GM12891 (cell line): Measurements from ENCODE around the gene YARS1.

Experiments
- DNase-seq: peaks from one replicate; pipeline ENCODE4 v3.0.0; 2011; ENCODE audit warnings: low spot score; ENCODE audit not compliant: insufficient read length
- FAIRE-seq: peaks from 2 replicates; lab custom pipeline; 2011; peaks lifted over from hg19 to GRCh38; lab: Jason Lieb, UNC
- PAX5 ChIP-seq: IDR thresholded peaks from 2 replicates; pipeline ENCODE4 v1.6.1; 2011; ENCODE audit warnings: low read length, moderate library complexity, mild to moderate bottlenecking; ENCODE audit not compliant: insufficient read depth, severe bottlenecking
- POLR2A ChIP-seq: IDR thresholded peaks from 2 replicates; pipeline ENCODE4 v1.6.1; 2011; ENCODE audit warnings: low read depth, low read length, control low read depth
- POLR2AphosphoS5 ChIP-seq: IDR thresholded peaks from 2 replicates; pipeline ENCODE4 v1.6.1; 2011; ENCODE audit warnings: low read depth, low read length, control low read depth
- POU2F2 ChIP-seq: IDR thresholded peaks from 2 replicates; pipeline ENCODE4 v1.6.1; 2011; ENCODE audit warnings: low read depth, mild to moderate bottlenecking, control low read depth, low read length, moderate library complexity
- SPI1 ChIP-seq: IDR thresholded peaks from 2 replicates; pipeline ENCODE4 v1.6.1; 2011; ENCODE audit warnings: low read depth, low read length, control low read depth
- TAF1 ChIP-seq: IDR thresholded peaks from 2 replicates; pipeline ENCODE4 v1.6.1; 2011; ENCODE audit warnings: low read depth, low read length, control low read depth

The YARS1 gene

GRCh38 chr1:32758795-32759430, 58.2 kb downstream of the YARS1 start:
- FAIRE-seq (no peak), DNase-seq (no peak)
- no peak for TF ChIP-seq POLR2AphosphoS5
- no peak for TF ChIP-seq POU2F2
- TF ChIP-seq PAX5, result no peak
- TF ChIP-seq TAF1, result no peak
- TF ChIP-seq SPI1, result no peak
- no peak for TF ChIP-seq POLR2A

GRCh38 chr1:32758177-32758794, 58.9 kb downstream of the YARS1 start:
- DNase-seq (no peak), FAIRE-seq (no peak)
- TF ChIP-seq TAF1 (no peak), PAX5 (no peak), POU2F2 (no peak), POLR2A (no peak), POLR2AphosphoS5 (no peak), SPI1 (no peak)

- no peak for DNase-seq
- TF ChIP-seq POLR2A, result no peak
- FAIRE-seq, result no peak
Observed at GRCh38 chr1:32757213-32757895, 59.8 kb downstream of the YARS1 start.

- TF ChIP-seq PAX5 (no peak), POLR2AphosphoS5 (no peak), SPI1 (no peak), POLR2A (no peak), TAF1 (no peak), POU2F2 (no peak)
- DNase-seq (no peak), FAIRE-seq (no peak)
Observed at GRCh38 chr1:32755810-32756159, 61.4 kb downstream of the YARS1 start.

- TF ChIP-seq POU2F2 (no peak), POLR2AphosphoS5 (no peak), SPI1 (no peak), PAX5 (no peak), TAF1 (no peak), POLR2A (no peak)
- FAIRE-seq (no peak), DNase-seq (no peak)
Observed at GRCh38 chr1:32755098-32755809, 61.9 kb downstream of the YARS1 start.

GRCh38 chr1:32754317-32755097, 62.7 kb downstream of the YARS1 start:
- DNase-seq (no peak), FAIRE-seq (peak; percentile 92)
- TF ChIP-seq POU2F2 (peak; percentile 78), PAX5 (no peak)

GRCh38 chr1:32753532-32754316, 63.4 kb downstream of the YARS1 start:
- peak; percentile 55 for FAIRE-seq

GRCh38 chr1:32749771-32750170, 67.4 kb downstream of the YARS1 start:
- no peak for TF ChIP-seq TAF1
- TF ChIP-seq PAX5, result no peak
- no peak for TF ChIP-seq SPI1
- no peak for TF ChIP-seq POLR2A
- no peak for TF ChIP-seq POLR2AphosphoS5
- no peak for TF ChIP-seq POU2F2
- DNase-seq (no peak), FAIRE-seq (no peak)

More at GRCh38 chr1:32753532-32754316, 63.4 kb downstream of the YARS1 start:
- TF ChIP-seq TAF1 (no peak), PAX5 (no peak), POLR2A (no peak), POU2F2 (no peak), POLR2AphosphoS5 (no peak), SPI1 (no peak)
- peak; percentile 96 for DNase-seq
